GM18526 (cell line): ENCODE measurements around the gene SDE2.

Source experiments
- POLR2A ChIP-seq: IDR thresholded peaks from 3 replicates; pipeline ENCODE4 v1.6.1; 2011; ENCODE audit not compliant: insufficient read length; ENCODE audit errors: extremely low read depth

SDE2 gene

GRCh38 chr1:226021801-226022200 lies 22.7 kb upstream of the SDE2 start:
- no peak for TF ChIP-seq POLR2A

GRCh38 chr1:226021401-226021800 lies 22.3 kb upstream of the SDE2 start:
- no peak for TF ChIP-seq POLR2A

GRCh38 chr1:226019572-226019971 lies 20.4 kb upstream of the SDE2 start:
- no peak for TF ChIP-seq POLR2A

- no peak for TF ChIP-seq POLR2A
Observed at GRCh38 chr1:226017070-226017469, 17.9 kb upstream of the SDE2 start.

GRCh38 chr1:226009650-226010044 lies 10.5 kb upstream of the SDE2 start:
- no peak for TF ChIP-seq POLR2A

- no peak for TF ChIP-seq POLR2A
Observed at GRCh38 chr1:226006686-226007085, 7.5 kb upstream of the SDE2 start.

GRCh38 chr1:226004396-226004795 lies 5.3 kb upstream of the SDE2 start:
- no peak for TF ChIP-seq POLR2A

GRCh38 chr1:226003502-226004170 lies 4.5 kb upstream of the SDE2 start:
- TF ChIP-seq POLR2A: no peak

GRCh38 chr1:226002667-226003501 lies 3.7 kb upstream of the SDE2 start:
- TF ChIP-seq POLR2A: no peak

GRCh38 chr1:226001963-226002666 lies 3.0 kb upstream of the SDE2 start:
- no peak for TF ChIP-seq POLR2A

- no peak for TF ChIP-seq POLR2A
Observed at GRCh38 chr1:226001088-226001487, 1.9 kb upstream of the SDE2 start.

GRCh38 chr1:225999912-226000337 lies 782 bp upstream of the SDE2 start:
- TF ChIP-seq POLR2A: no peak

- no peak for TF ChIP-seq POLR2A
Observed at GRCh38 chr1:225998560-225999226, 450 bp downstream of the SDE2 start.

GRCh38 chr1:225996946-225997545 lies 2.1 kb downstream of the SDE2 start:
- no peak for TF ChIP-seq POLR2A
